OCI-LY7 (cell line): ENCODE measurements around the gene ENO2. TPM values are rescaled to one million over a fixed set of nuclear protein-coding genes. Genes with fewer than 3 reads are reported as not detected.
A peak's percentile ranks its signal among the peaks of the same experiment; 100 is the strongest.

Experiments used
- BruUV-seq: library from RNA; stranded (reverse); fragments of 400-500 nt; replicated peaks from 2 replicates; lab custom pipeline; 2021; lab: Mats Ljungman, UMichigan
- CTCF ChIA-PET: fragments of 300-600 bp; sonication (Branson Sonifier 250); formaldehyde crosslinking; loops from one replicate; lab custom pipeline; 2022; ENCODE audit warnings: antibody characterized with exemption; ENCODE audit not compliant: unreplicated experiment; lab: Charles Lee
- POLR2A ChIA-PET: fragments of 300-600 bp; sonication (Branson Sonifier 250); formaldehyde crosslinking; loops from one replicate; lab custom pipeline; 2022; ENCODE audit warnings: antibody characterized with exemption; lab: Charles Lee
- DNase-seq: peaks from one replicate; pipeline ENCODE4 v3.0.0-alpha.2; 2015; ENCODE audit warnings: low spot score
- H2AFZ ChIP-seq: fragments of 200-600 bp; sonication (generic), shearing (Covaris generic); 2 replicates; pipeline ENCODE4 v1.6.1; 2014; ENCODE audit warnings: mild to moderate bottlenecking, antibody characterized with exemption, low read length, moderate library complexity
- H3K27ac ChIP-seq: fragments of 200-600 bp; sonication (generic); 2 replicates; pipeline ENCODE4 v1.5.1; 2014; ENCODE audit warnings: mixed run types, low read depth, mild to moderate bottlenecking, moderate library complexity, low read length, inconsistent platforms; ENCODE audit not compliant: poor library complexity, severe bottlenecking
- H3K36me3 ChIP-seq: fragments of 200-600 bp; sonication (generic); 2 replicates; pipeline ENCODE4 v1.6.1; 2014; ENCODE audit warnings: mild to moderate bottlenecking, antibody characterized with exemption, low read length, moderate library complexity, mixed read lengths; ENCODE audit not compliant: insufficient read depth
- H3K4me1 ChIP-seq: fragments of 200-600 bp; sonication (generic); 2 replicates; pipeline ENCODE4 v1.5.1; 2014; ENCODE audit warnings: mild to moderate bottlenecking, low read length; ENCODE audit not compliant: insufficient read depth, poor library complexity, severe bottlenecking
- H3K4me2 ChIP-seq: fragments of 200-600 bp; sonication (generic); 2 replicates; pipeline ENCODE4 v1.6.1; 2014; ENCODE audit warnings: mild to moderate bottlenecking, low read length
- H3K4me3 ChIP-seq: fragments of 200-600 bp; sonication (generic); 2 replicates; pipeline ENCODE4 v1.5.1; 2014; ENCODE audit warnings: mild to moderate bottlenecking, low read depth, low read length; ENCODE audit not compliant: poor library complexity, severe bottlenecking
- H3K79me2 ChIP-seq: fragments of 200-600 bp; sonication (generic); 2 replicates; pipeline ENCODE4 v1.6.1; 2016; ENCODE audit warnings: low read depth, mild to moderate bottlenecking, low read length, moderate library complexity, mixed read lengths; ENCODE audit not compliant: insufficient read depth
- H3K9me2 ChIP-seq: fragments of 200-600 bp; sonication (generic); 2 replicates; pipeline ENCODE4 v1.6.1; 2016; ENCODE audit warnings: mild to moderate bottlenecking, low read length, mixed read lengths; ENCODE audit not compliant: insufficient read depth
- H3K9me3 ChIP-seq: fragments of 200-600 bp; sonication (generic); 2 replicates; pipeline ENCODE4 v1.6.1; 2014; ENCODE audit warnings: mild to moderate bottlenecking, mixed run types, low read length, mixed read lengths
- H4K20me1 ChIP-seq: fragments of 200-600 bp; sonication (generic); 2 replicates; pipeline ENCODE4 v1.6.1; 2014; ENCODE audit warnings: mild to moderate bottlenecking, antibody characterized with exemption, low read length, moderate library complexity, mixed read lengths; ENCODE audit not compliant: insufficient read depth
- EZH2phosphoT487 ChIP-seq: fragments of 200-600 bp; sonication (generic); IDR thresholded peaks from 2 replicates; pipeline ENCODE4 v1.6.1; 2018; ENCODE audit warnings: low read depth, borderline replicate concordance, mild to moderate bottlenecking, mixed run types, antibody characterized with exemption, low read length, moderate library complexity, mixed read lengths
- intact Hi-C: fragments of 100-400 bp; cut with micrococcal nuclease; formaldehyde crosslinking; loops from one replicate; pipeline ENCODE4 v1.10.0; 2022; ENCODE audit not compliant: unreplicated experiment
- total RNA-seq, 2 experiments: library from RNA; depleted of rRNA in 1 of 2; stranded (reverse); fragments of >200 nt in 1 of 2; shearing (Covaris generic) in 1 of 2; gene quantifications; 2 replicates each; pipeline ENCODE4 v1.2.3, GENCODE V29; 2014 to 2022
- TF ChIP-seq, protein P1 (sequence below): fragments of 200-600 bp; sonication (generic); conservative IDR thresholded peaks from 2 replicates; pipeline ENCODE4 v1.5.1; 2014; ENCODE audit warnings: mild to moderate bottlenecking, antibody characterized with exemption, low read length, moderate library complexity, mixed read lengths

Gene ENO2
- total RNA-seq, 2 experiments from 2014 or later = 24.9 to 89.5 TPM

DNA sequence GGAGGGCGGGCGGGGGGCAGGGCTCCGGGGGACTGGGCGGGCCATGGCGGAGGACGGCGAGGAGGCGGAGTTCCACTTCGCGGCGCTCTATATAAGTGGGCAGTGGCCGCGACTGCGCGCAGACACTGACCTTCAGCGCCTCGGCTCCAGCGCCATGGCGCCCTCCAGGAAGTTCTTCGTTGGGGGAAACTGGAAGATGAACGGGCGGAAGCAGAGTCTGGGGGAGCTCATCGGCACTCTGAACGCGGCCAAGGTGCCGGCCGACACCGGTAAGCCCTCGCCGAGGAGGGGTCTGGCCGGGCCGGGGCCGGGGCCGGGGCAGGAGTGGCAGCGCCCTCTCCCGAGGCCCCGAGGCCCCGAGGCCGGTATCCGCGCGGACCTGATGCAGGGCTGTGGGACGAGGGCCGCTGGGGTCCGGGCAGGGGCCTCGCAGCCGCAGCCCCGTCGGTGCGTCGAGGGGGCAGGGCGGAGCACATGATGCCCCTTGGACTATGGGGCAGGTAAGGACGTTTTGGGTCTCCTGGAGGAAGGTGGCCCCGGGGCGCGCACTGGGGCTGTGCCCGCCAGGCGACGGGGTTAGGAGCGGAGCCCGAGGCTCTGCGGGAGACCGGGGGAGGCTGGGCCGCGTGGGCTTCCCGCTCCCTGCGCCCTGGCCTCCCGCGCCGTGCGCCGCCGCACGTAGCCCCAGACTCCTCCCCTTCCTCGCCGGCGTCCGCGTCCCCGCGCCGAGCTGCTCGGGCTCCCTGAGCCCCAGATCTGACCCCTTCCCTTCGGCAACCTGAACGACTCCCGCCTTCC lies 46.8 kb upstream of the ENO2 start, which contains the start of gene TPI1:
TPI1 (plus strand) TSS at position 119 of the 798 bp plus-strand sequence; CDS start at position 155, 36 bp downstream.
- Histone ChIP-seq H2AFZ (peak within 1 kb of the TSS; percentile 36; the same call in 1 of the 2 replicates), H3K79me2 (peaks cover 18% of the 10 kb centered on the region; the same call in 1 of the 2 replicates), H3K27ac (peak within 1 kb of the TSS; percentile 66), H3K4me3 (peak within 1 kb of the TSS; percentile 93), H3K36me3 (peaks cover 79% of the 10 kb centered on the region), H4K20me1 (0 out of 2 replicates have a peak, but pooled peaks cover 10% of the 10 kb centered on the region), H3K9me3 (no peaks in the 10 kb centered on the region), H3K4me1 (peaks cover 51% of the 10 kb centered on the region), H3K9me2 (no peaks in the 10 kb centered on the region), H3K4me2 (peak within 1 kb of the TSS; percentile 100)
- intact Hi-C loops = loop anchor here (1.0 to 5.0 kb wide), 4 partner anchors 15 to 225 kb away; partner anchors contain the start of genes C1R, GNB3 and USP5
- ChIA-PET CTCF (interaction anchor here (1.0 to 2.0 kb wide), 4 partner anchors 15 to 28 kb away, joined by 4 to 7 read pairs (median 6); partner anchors contain the start of gene USP5), POLR2A (interaction anchor here (0.5 to 6.0 kb wide), 9 partner anchors 15 to 365 kb away, joined by 3 to 60 read pairs (median 3); partner anchors contain the start of genes CDCA3, GNB3 and USP5)
- no TSS peak for BruUV-seq
- TF ChIP-seq, protein P1, sequence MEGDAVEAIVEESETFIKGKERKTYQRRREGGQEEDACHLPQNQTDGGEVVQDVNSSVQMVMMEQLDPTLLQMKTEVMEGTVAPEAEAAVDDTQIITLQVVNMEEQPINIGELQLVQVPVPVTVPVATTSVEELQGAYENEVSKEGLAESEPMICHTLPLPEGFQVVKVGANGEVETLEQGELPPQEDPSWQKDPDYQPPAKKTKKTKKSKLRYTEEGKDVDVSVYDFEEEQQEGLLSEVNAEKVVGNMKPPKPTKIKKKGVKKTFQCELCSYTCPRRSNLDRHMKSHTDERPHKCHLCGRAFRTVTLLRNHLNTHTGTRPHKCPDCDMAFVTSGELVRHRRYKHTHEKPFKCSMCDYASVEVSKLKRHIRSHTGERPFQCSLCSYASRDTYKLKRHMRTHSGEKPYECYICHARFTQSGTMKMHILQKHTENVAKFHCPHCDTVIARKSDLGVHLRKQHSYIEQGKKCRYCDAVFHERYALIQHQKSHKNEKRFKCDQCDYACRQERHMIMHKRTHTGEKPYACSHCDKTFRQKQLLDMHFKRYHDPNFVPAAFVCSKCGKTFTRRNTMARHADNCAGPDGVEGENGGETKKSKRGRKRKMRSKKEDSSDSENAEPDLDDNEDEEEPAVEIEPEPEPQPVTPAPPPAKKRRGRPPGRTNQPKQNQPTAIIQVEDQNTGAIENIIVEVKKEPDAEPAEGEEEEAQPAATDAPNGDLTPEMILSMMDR = no peak
- DNase-seq = peak; percentile 79

DNA sequence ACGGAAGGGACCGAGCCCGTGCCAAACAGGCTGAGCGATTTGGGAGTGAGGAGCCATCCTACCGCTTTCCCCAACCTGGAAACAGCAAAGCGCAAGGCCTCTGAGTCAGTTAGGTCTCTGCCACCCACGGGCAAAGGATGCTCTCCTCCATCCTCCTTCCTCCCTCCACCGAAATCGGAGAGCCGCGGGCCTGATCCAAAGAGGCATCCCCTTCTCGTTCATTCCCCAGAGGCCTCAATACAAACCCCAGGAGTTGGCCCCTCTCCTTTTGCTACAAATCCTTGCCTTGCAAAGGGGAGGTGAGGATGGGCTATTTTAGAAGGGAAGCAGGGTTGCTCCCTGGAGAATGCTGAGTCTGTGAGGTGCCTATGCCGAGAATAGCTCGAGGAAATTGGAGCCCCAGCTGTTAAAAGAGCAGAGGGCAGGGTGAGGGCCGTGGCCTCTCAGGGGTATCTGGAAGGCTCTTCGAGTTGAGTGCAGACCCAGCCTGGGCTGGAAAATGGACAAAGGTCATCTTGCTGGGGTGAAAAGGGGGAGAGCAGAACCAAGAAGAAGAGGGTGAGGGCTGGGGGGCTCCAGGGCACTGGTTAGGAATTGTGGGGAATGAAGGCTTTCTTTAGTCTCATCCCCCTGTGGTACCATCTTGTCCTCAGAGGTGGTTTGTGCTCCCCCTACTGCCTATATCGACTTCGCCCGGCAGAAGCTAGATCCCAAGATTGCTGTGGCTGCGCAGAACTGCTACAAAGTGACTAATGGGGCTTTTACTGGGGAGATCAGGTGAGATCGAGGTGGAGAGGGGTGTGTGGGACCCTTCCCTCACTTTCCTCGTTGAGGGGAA lies 46.0 kb upstream of the ENO2 start:
- H3K4me2 ChIP-seq = peak overlapping the region; percentile 100
- H3K36me3 ChIP-seq = peaks cover 71% of the 10 kb centered on the region
- no peak overlapping the region for H2AFZ ChIP-seq
- POLR2A ChIA-PET = interaction anchor here (0.5 to 6.0 kb wide), 7 partner anchors 16 to 366 kb away, joined by 3 to 60 read pairs (median 4); partner anchors contain the start of genes C12orf57, CDCA3, GNB3 and RNU7-1
- peaks cover 18% of the 10 kb centered on the region; the same call in 1 of the 2 replicates for H3K79me2 ChIP-seq
- peak overlapping the region; percentile 66 for H3K27ac ChIP-seq
- peak; percentile 55 for DNase-seq
- no TSS peak for BruUV-seq
- peak overlapping the region; percentile 93 for H3K4me3 ChIP-seq
- no peaks in the 10 kb centered on the region for H3K9me2 ChIP-seq
- CTCF ChIA-PET = interaction anchor here (0.6 to 2.0 kb wide), 6 partner anchors 16 to 34 kb away, joined by 3 to 7 read pairs (median 6); partner anchors contain the start of genes CDCA3 and USP5
- H3K4me1 ChIP-seq = peaks cover 51% of the 10 kb centered on the region
- H4K20me1 ChIP-seq = 0 out of 2 replicates have a peak, but pooled peaks cover 10% of the 10 kb centered on the region
- intact Hi-C loops = loop anchor here (1.0 to 5.0 kb wide), 3 partner anchors 28 to 224 kb away; partner anchors contain the start of genes C1R and GNB3
- no peaks in the 10 kb centered on the region for H3K9me3 ChIP-seq
- TF ChIP-seq, protein P1 = peak; percentile 66
- no peak for TF ChIP-seq EZH2phosphoT487
